Endodermal cell (in vitro differentiated cells): ENCODE results near the gene SH2D5. TPM values are rescaled to one million over a fixed set of nuclear protein-coding genes. Genes with fewer than 3 reads are reported as not detected.

Experiments used
- DNase-seq: peaks from one replicate; pipeline ENCODE4 v3.0.0-alpha.2; 2017
- H3K27ac ChIP-seq: 2 replicates; pipeline ENCODE4 v1.5.1; 2013; ENCODE audit warnings: mild to moderate bottlenecking, low read depth, low read length, moderate library complexity
- H3K27me3 ChIP-seq: 2 replicates; pipeline ENCODE4 v1.6.1; 2013; ENCODE audit warnings: mild to moderate bottlenecking, low read length, moderate library complexity; ENCODE audit not compliant: insufficient read depth, control insufficient read depth, poor library complexity, severe bottlenecking
- H3K36me3 ChIP-seq: 2 replicates; pipeline ENCODE4 v1.7.0; 2013; ENCODE audit warnings: mild to moderate bottlenecking, low read length, moderate library complexity; ENCODE audit not compliant: control insufficient read depth, insufficient read depth
- H3K4me1 ChIP-seq: one replicate; pipeline ENCODE4 v1.7.0; 2013; ENCODE audit warnings: low read length; ENCODE audit not compliant: control insufficient read depth, insufficient read depth
- H3K4me3 ChIP-seq: 2 replicates; pipeline ENCODE4 v1.5.1; 2013; ENCODE audit warnings: mild to moderate bottlenecking, low read length, moderate library complexity
- H3K9ac ChIP-seq: 2 replicates; pipeline ENCODE4 v1.6.1; 2013; ENCODE audit warnings: mild to moderate bottlenecking, low read length, moderate library complexity; ENCODE audit not compliant: poor library complexity, severe bottlenecking; ENCODE audit errors: extremely low read depth
- H3K9me3 ChIP-seq: 2 replicates; pipeline ENCODE4 v1.6.1; 2013; ENCODE audit warnings: mild to moderate bottlenecking, low read length, moderate library complexity; ENCODE audit not compliant: control insufficient read depth
- H3K27ac Mint-ChIP-seq: 2 replicates; pipeline ENCODE4 v1.8.0; 2020; ENCODE audit warnings: mixed read lengths
- H3K27me3 Mint-ChIP-seq: 2 replicates; pipeline ENCODE4 v1.8.0; 2021; ENCODE audit warnings: mild to moderate bottlenecking, mixed read lengths; ENCODE audit not compliant: insufficient read depth
- H3K36me3 Mint-ChIP-seq: 2 replicates; pipeline ENCODE4 v1.8.0; 2020; ENCODE audit warnings: low read depth, mixed read lengths
- H3K4me1 Mint-ChIP-seq: 2 replicates; pipeline ENCODE4 v1.8.0; 2020; ENCODE audit warnings: mixed read lengths
- H3K4me3 Mint-ChIP-seq: 2 replicates; pipeline ENCODE4 v1.8.0; 2020; ENCODE audit warnings: mild to moderate bottlenecking, moderate library complexity, mixed read lengths
- H3K9me3 Mint-ChIP-seq: 2 replicates; pipeline ENCODE4 v1.8.0; 2020; ENCODE audit warnings: mild to moderate bottlenecking, mixed read lengths
- CTCF ChIP-seq: fragments of 200-600 bp; sonication (generic); conservative IDR thresholded peaks from 2 replicates; pipeline ENCODE4 v1.5.0; 2021; ENCODE audit warnings: antibody characterized with exemption, mild to moderate bottlenecking
- WGBS, 2 experiments: methylation state at CpG; one replicate each; pipeline versions ENCODE4 v1.1.5 to v1.1.7; 2013; ENCODE audit warnings: missing lambda C conversion rate in 2 of 2, mixed read lengths in 1 of 2; ENCODE audit not compliant: insufficient coverage in 1 of 2, insufficient read length in 1 of 2; 5-methylcytosine and 5-hydroxymethylcytosine counted together
- total RNA-seq, 2 donors: library from RNA; stranded (reverse); fragmentation: NEBNext Ultra II Directional in 1 of 2; extraction: Animal tissue kit (Norgen Biotek cat#: 25700) in 1 of 2; gene quantifications; 2 replicates in 1 of 2; 3 replicates in 1 of 2; pipeline ENCODE4 v1.2.1, GENCODE V29; 2021

The SH2D5 gene
- total RNA-seq, 2 donors from 2014 or later = 4.0 to 5.0 TPM

GRCh38 chr1:20703124-20703756 lies 29.3 kb downstream of the SH2D5 start:
- TF ChIP-seq CTCF = no peak
- H3K27me3 ChIP-seq = no peaks in the 10 kb centered on the region
- H3K27ac ChIP-seq = no peak overlapping the region
- no peaks in the 10 kb centered on the region for H3K4me1 ChIP-seq
- H3K9me3 ChIP-seq = no peaks in the 10 kb centered on the region
- no peaks in the 10 kb centered on the region for H3K36me3 ChIP-seq
- WGBS, 2 experiments = 77 to 82% methylated on average over 4 of the region's 4 CpGs
- H3K9ac ChIP-seq = no peak overlapping the region
- no peak overlapping the region for H3K4me3 ChIP-seq
- no peak overlapping the region for H3K4me3 Mint-ChIP-seq
- no peak for DNase-seq
- no peaks in the 10 kb centered on the region for H3K27me3 Mint-ChIP-seq
- no peaks in the 10 kb centered on the region for H3K4me1 Mint-ChIP-seq
- H3K36me3 Mint-ChIP-seq = no peaks in the 10 kb centered on the region
- H3K9me3 Mint-ChIP-seq = no peaks in the 10 kb centered on the region
- no peak overlapping the region for H3K27ac Mint-ChIP-seq

- 93 to 100% methylated on average over 1 of the region's 1 CpG for WGBS, 2 experiments
- Mint-ChIP-seq H3K9me3 (no peaks in the 10 kb centered on the region), H3K4me3 (no peak overlapping the region), H3K27ac (no peak overlapping the region), H3K36me3 (no peaks in the 10 kb centered on the region), H3K27me3 (no peaks in the 10 kb centered on the region), H3K4me1 (no peaks in the 10 kb centered on the region)
- no peaks in the 10 kb centered on the region for H3K9me3 ChIP-seq
- H3K36me3 ChIP-seq = no peaks in the 10 kb centered on the region
- H3K4me3 ChIP-seq = no peak overlapping the region
- no peak overlapping the region for H3K9ac ChIP-seq
- TF ChIP-seq CTCF = peak; percentile 63
- no peak for DNase-seq
- H3K27me3 ChIP-seq = no peaks in the 10 kb centered on the region
- no peaks in the 10 kb centered on the region for H3K4me1 ChIP-seq
- H3K27ac ChIP-seq = no peak overlapping the region
These were observed 30.1 kb downstream of the SH2D5 start for GRCh38 chr1:20702416-20702815.

- Mint-ChIP-seq H3K9me3 (no peaks in the 10 kb centered on the region), H3K4me1 (no peaks in the 10 kb centered on the region), H3K4me3 (no peak overlapping the region), H3K36me3 (no peaks in the 10 kb centered on the region), H3K27ac (no peak overlapping the region), H3K27me3 (no peaks in the 10 kb centered on the region)
- no peak overlapping the region for H3K9ac ChIP-seq
- no peaks in the 10 kb centered on the region for H3K9me3 ChIP-seq
- H3K36me3 ChIP-seq = no peaks in the 10 kb centered on the region
- H3K4me1 ChIP-seq = no peaks in the 10 kb centered on the region
- H3K27ac ChIP-seq = no peak overlapping the region
- H3K27me3 ChIP-seq = no peaks in the 10 kb centered on the region
- H3K4me3 ChIP-seq = no peak overlapping the region
- WGBS, 2 experiments = 89 to 100% methylated on average over 4 to 5 of the region's 5 CpGs
- DNase-seq = no peak
- TF ChIP-seq CTCF = no peak
These were observed 30.7 kb downstream of the SH2D5 start for GRCh38 chr1:20701847-20702246.
